HG03457 (cell line): ENCODE results near the gene IGFBP6.

Source experiments
- ATAC-seq: cut with Tn5 transposase; IDR thresholded peaks from one replicate; pipeline ENCODE4 v1.9.1; 2021; ENCODE audit warnings: moderate number of reproducible peaks; ENCODE audit not compliant: unreplicated experiment

IGFBP6 gene

DNA sequence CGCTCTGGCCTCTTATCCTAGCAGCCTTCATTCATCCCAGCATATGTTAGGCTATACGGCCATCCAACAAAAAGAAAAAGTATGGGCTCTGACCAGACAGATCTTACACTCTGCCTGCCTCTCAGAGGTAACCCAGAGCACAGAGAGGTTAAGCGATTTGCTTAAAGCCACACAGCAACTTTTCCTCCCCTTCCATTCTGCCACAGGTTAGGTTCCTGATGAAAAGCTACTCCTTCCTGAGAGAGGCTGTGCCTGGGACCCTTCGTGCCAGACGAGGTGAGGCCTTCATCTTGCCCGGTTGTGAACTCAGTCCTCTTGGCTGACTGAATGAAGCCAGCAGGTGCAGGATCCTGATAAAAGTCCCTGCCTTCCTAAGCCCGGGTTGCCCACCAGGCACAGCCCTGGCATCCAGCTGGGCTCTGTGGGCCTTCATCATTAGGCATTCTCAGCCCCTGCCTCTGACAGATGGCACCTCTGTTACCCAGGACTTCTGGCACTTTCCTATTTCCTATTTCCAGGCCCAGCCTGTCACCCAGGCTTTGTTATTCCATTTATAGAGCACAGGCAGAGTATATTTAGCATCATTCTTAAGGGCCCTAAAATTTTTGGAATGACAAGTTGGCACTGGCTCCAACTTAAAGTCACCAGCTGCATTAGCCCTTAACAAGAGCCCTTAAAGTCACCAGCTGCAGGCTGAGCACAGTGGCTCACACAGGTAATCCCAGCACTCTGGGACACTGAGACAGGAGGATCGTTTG lies 18.6 kb downstream of the IGFBP6 start:
- no peak for ATAC-seq

DNA sequence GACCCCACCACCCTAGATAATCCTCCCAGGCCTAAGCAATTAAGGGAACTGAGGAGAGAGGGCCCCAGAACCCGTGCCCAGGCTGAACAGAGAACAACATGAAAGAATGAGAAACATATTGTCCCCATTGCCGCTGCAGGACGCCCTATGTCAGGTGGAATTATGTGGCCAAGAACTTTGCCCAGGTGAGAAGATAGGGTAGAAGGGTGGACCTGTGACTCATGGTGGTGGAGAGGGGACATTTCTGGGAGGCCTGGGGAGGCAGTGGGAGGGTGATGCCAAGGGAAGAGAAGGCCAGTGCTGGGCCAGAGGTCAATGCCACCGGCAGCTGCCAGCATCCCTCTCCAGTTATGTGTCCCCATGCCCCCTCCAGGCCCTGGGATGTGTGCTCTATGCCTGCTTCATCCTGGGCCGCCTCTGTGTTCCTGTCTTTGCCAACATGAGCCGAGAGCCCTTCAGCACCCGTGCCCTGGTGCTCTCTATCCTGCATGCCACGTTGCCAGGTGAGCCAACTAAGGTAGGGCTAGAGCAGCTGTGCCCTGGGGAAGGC lies 21.4 kb downstream of the IGFBP6 start:
- no peak for ATAC-seq

DNA sequence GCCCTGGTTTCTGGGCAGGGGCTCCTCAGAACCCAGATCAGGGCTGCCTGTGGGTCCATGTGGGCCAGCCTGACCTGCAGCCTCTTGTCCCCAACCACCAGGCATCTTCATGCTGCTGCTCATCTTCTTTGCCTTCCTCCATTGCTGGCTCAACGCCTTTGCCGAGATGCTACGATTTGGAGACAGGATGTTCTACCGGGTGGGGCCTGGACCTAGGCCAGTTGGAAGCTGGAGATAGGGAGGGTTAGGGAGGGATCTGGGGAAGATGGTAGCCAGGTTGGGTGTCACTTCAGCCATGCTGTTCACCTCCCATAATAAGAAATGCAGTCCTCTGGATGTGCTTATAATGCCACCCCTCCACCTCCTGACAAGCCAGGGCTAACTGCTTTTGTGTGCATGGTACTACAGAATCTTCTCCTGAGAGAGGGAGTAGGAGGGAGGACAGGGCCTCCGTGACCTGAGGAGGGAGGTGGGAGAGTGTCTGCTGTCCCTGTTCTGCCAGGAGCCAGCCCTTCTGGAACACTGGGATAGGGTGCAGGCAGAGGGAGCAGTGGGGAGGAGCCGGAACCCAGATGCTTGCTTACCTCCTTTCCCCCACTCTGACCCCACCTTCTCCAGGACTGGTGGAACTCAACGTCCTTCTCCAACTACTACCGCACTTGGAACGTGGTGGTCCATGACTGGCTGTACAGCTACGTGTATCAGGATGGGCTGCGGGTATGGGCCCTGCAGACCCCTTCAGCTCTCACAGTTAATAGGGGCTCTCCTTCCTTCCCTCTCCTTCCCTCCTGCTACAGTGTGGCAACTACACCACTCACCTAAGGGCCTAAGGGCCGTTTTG lies 23.4 kb downstream of the IGFBP6 start:
- no peak for ATAC-seq

DNA sequence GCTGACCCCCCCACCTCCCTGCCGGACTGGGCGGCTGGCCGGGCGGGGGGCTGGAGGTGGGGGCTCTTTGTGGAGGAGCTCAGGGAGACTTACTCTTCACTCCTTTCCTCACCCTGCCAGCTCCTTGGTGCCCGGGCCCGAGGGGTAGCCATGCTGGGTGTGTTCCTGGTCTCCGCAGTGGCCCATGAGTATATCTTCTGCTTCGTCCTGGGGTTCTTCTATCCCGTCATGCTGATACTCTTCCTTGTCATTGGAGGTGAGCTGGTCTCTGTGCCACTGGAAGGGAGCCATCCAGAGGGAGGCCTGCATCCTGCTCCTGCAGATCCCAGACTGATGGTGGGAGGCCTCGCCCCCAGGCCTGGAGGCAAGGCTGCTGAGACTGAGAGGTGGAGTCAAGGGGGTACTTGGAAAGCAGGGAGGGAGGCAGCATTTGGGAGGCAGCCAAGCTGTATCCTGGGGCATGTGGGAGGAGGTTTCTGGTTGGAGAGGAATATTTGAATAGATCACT lies 25.5 kb downstream of the IGFBP6 start:
- no peak for ATAC-seq

DNA sequence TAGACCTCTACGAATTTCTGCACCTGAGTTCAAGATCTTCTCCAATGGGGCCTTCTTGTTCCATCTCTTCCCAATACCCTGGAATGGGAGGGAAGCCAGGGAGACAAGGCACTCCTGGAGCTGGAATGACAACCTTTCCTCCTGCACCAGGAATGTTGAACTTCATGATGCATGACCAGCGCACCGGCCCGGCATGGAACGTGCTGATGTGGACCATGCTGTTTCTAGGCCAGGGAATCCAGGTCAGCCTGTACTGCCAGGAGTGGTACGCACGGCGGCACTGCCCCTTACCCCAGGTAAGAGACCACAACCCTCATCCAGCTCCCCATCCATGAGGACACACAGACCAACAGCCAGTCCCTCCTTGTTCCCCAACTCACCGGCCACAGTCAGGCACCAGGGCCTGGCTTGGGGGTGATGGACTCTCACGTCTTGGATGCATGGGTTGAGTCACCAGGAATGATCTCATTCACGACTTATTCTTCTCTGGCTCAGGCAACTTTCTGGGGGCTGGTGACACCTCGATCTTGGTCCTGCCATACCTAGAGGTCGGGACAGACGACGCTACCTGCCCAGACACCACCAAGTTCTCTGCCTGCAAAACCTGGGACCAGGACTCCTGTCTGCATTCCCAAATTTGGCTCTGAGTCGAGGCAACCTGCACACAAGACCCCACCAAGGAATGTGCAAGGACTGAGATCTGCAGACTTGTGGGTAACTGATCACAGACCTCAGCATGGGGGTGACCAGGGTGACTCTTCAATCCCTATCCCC lies 26.3 kb downstream of the IGFBP6 start:
- no peak for ATAC-seq

DNA sequence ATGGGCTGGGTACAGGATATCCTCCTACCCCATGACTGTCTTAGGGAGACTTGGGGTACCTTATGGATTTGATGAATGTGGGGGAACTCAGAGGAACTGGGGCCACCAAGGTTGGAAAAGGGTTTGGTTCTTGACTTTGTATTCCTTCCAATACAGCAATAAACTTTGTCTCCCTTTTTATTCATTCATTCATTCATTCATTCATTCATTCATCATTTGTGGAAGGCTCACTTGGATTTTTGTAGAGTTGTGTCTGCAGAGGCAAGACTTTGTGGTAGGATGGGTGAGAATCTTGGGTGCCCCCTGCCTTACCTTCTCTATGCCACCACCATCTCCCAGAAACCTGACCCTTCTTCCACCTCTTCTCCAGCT lies 26.9 kb downstream of the IGFBP6 start:
- no peak for ATAC-seq

DNA sequence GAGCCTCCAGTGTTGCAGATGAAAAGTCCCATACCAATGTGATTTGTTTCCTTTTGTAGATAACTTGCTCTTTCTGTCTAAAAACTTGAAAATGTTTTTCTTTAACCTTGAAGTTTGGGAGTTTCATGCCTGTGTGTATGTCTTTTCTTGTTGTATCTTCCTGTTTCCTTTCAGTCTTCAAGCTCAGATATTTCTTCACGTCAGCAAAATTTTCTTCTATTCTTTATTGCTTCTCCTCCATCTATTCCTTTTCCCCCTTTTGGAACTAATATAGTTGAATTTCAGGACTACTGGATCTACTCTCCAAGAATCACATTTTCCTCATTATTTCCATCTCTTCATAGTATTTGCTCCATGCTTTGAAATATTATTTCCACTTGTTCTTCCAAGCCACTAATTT lies 29.7 kb downstream of the IGFBP6 start:
- no peak for ATAC-seq

DNA sequence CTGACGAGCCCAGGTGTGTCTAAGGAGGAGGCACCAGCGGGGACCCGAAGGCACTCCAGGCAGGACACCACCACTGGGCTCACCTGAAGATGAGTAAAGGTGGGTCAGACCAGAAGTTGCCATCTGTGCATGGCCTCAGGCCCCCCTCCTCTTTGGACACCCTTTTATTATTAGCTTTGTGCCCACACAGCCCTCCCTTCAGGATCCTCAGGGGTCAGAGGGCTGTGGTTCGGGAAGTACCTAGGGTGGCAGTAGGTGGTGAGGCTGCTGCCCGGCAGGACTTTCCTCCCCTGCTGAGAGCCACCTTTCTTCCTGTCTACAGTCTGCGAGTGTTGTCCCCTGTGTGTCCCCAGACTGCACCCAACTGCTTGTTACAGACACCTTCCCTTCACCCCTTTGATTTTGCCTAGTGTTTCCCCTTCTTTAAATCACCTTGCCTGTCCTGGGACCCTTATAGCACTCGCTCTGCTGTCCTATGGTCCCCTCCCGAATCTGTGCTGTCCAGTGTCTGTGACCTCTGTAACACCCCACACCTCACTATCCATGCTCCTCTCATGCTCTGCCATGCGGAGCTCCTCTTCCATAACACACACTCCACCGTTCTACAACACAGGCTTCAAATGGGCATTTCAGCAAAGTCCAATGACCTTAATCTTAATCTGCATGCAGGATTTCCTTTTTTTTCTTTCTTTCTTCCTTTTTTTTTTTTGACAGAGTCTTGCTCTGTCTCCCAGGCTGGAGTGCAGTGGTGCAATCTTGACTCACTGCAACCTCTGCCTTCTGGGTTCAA lies 31.5 kb downstream of the IGFBP6 start:
- no peak for ATAC-seq

DNA sequence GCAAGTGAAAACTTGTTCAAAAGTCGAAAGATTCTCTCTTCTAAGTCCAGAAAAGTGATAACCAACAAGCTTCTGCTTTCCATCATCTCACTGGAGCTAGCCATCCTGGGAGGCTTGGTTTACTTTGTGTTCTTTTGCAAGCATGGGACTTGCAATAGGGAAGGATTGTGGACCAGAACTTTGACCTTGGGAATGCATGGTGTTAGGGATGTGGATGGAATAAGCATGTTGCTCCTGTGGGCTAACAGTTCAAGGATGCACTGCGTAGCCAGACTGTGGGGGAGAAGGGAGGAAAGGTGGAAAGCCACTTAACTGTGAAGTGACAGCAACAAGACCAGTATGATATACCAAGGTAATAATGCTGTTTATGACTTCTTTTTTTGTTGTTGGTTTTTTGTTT lies 34.4 kb downstream of the IGFBP6 start:
- no peak for ATAC-seq

DNA sequence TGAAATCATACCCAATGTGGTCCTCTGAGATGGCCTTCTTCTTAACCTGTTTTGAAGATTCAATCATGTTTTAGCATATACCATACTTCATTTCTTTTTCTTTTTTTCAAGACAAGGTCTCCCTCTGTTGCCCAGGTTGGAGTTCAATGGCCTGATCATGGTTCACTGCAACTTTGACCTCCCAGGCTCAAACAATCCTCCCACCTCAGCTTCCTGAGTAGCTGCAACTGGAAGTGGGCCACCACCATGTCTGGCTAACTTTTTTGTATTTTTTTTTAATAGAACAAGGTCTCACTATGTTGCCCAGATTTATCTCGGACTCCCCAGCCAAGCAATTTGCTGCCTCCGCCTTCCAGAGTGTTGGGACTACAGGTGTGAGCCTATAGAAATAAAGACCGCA lies 36.3 kb downstream of the IGFBP6 start:
- no peak for ATAC-seq

DNA sequence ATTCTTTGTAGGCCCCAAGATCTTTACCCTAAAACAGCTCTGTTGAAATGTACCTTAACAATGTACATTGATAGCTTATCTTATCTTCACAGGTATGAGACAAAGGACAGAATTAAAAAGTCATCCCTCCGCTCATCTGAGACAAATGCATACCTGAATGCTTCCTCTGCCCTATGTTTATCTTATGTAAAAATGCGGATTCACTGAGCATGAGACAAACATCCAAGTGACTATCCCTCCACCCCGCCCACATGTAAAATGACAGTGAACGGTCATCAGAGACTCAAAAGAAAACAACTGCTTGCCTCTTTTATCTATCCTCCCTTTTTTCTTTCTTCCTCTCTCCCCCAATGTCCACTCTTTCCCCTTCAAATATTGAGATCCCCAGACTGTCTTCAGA lies 45.9 kb downstream of the IGFBP6 start:
- no peak for ATAC-seq

DNA sequence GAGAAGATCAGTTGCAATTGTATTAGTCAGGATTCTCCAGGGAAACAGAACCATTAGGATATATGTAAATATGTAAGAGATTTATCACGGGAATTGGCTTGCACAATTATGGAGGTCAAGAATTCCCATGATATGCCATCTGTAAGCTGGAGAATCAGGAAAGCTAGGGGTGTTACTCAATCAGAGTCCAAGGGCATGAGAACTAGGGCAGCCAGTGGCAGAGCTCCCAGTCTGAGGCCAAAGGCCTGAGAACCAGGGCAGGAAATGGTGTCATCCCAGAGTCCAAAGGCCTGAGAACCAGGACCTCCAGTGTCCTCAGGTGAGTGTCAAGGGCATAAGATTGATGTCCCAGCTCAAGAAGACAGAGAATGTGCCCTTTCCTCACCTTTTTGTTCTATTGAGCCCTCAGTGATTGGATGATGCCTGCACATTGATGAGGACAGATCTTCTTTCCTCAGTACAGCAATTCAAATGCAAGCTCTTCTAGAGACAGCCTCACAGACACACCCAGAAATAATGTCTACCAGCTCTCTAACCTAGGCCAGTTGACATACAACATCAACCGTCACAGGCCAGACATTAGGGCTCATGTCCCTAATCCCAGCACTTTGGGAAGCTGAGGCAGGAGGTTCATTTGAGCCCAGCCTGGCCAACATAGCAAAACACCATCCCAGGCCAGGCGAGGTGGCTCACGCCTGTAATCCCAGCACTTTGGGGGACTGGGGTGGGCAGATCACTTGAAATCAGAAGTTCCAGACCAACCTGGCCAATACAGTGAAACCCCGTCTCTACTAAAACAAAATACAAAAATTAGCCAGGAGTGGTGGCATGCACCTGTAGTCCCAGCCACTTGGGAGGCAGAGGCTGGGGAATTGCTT lies 48.2 kb downstream of the IGFBP6 start:
- ATAC-seq = no peak

DNA sequence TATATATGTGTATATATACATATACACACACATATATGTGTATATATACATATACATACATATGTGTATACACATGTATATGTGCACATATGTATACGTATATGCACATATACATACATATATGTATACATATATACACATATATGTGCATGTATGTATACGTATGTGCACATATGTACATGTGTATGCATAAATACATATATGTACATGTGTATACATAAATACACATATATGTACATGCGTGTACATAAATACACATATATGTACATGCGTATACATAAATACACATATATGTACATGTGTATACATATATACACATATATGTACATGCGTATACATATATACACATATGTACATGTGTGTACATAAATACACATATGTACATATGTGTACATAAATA lies 49.7 kb downstream of the IGFBP6 start:
- ATAC-seq = no peak

DNA sequence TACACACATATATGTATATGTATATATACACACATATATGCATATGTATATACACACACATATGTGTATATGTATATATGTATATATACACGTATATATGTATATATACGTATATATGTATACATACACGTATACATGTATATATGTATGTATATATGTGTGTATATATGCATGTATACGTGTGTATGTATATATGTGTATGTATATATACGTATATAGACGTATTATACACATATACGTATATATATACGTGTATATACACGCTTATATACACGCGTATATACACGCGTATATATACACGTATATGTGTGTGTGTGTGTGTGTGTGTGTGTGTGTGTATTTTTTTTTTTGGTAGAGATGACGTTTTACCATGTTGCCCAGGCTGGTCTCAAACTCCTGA lies 50.2 kb downstream of the IGFBP6 start:
- no peak for ATAC-seq

DNA sequence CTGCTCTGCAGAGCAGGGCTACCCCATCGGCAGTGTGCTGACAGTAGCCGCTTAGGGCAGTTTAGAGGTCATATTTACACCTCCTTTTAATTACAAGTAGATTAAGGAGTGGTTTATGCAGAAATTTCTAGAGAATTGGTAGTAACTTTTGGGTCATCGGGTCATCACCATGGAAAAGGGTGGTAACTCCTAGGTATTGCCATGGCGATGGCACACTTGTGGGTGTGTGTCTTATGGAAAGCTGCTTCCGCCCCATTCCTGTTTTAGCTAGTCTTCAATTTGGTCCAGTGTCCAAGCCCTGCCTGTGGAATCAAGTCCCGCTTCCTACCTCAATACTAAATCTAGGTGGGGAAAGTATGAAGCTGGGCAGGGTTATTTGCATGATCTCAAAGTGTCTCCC lies 53.6 kb downstream of the IGFBP6 start:
- no peak for ATAC-seq
